ENCODE results near the gene SYMPK.

The SYMPK gene

DNA sequence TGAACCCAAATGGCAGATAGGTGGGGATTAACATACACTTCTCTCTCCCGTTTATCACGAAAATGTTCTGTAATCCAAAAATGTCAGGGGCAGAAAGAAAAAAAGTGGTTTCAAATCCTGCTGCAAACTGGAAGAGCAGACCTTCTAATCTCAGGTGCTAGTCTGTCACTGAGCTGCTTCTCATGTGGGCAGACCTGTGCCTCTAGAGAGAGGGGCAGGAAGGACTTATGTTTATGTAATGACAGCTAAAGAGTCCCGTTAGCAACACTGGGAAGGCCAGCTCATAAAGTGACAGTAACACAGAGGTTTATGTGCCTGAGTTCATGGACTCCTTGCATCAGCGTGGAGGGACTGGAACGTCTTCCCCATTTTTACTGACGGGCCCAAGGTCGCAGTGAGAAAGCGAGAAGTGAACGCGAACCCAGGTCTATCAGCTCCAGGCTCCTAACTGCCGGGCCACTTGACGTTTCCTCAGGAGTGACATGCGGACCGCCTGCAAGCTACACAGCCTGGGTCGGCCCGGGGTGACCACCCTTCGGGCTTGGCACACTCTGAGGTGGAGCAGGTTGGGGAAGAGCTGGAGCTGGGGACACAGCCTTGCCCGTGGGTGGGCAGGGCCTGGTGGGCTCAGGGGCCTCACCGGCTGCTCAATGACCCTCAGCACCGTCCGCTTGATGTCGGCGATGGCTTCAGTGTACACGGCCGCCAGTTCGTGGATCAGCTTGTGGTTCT lies 38.2 kb downstream of the SYMPK start:
- DNase-seq = no peak

DNA sequence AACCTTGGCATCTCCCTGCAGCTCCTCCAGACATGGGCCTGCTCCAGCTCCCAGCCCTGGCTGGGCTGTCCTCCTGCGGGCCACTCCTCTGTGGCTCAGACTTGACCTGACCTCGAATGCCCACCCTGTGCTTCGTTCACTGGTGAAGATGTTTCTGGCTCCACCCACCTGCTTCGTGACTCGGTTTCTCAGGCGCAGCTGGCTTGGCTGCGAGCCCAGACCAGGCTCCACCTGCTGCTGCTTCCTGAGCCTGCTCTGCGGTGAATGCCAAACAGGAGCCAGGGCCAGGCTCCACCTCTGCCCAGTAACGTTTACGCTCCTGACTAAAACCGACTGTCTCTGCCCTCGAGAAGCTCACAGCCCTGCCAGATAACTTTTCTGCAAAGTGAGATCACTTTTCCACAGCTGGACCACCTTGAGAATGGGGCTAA lies 38.9 kb downstream of the SYMPK start:
- DNase-seq = no peak

DNA sequence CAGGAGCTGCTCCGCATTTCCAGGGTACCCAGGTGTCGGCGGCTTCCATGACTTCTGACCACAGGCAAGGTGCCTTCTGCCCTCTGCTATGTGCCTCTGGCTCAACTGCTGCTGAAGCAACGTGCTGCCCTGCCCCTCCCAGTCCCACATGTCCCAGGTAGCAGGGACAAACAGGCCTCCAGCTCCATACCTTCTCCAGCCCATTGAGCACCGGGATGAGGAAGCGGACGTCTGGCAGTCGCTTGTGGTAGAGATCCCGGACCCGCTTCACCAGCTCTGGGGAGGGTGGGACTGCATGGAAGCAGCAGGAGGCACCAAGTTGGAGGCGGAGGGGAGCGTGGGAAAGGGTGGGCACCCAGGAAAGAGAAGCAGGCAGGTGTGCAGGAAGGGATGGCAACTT lies 39.8 kb downstream of the SYMPK start:
- DNase-seq = no peak

DNA sequence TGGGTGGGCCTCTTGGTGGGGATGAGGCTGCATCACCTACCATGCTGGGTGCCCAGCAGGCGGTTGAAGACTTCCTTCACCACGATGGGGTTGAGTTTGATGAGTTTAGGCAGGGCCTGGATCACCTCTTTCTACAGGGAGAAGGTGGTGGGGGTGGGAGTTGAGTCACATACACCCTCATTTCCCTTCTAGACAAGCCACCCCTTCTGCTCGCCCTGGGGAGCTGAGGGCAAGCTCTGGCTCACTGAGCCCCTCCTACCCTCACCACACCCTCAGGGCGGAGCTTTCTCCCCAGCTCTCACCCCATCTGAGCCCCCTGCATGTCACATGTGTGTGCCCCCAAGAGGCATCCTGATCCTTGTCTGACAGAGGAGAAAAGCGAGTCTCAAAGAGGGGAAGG lies 40.2 kb downstream of the SYMPK start:
- no peak for DNase-seq

DNA sequence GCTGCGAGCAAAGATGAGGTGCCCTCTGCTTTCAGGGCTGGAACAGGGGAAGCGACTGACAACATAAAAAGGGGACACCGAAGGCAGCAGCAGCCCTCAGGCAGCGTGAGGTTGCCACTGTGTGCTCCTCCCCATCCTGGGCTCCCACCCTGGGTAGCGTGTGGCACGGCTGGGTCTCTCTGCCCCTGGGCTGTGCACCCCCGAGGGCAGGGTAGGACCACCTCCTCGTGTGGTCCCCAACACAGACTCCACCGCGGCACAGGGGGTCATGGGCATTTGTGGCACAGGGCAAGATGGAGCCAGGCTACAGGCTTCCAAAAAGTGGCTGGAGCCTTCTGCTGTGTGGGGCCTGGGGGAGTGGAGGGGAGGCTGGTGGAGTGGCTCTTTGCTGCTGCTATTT lies 41.4 kb downstream of the SYMPK start:
- no peak for DNase-seq

DNA sequence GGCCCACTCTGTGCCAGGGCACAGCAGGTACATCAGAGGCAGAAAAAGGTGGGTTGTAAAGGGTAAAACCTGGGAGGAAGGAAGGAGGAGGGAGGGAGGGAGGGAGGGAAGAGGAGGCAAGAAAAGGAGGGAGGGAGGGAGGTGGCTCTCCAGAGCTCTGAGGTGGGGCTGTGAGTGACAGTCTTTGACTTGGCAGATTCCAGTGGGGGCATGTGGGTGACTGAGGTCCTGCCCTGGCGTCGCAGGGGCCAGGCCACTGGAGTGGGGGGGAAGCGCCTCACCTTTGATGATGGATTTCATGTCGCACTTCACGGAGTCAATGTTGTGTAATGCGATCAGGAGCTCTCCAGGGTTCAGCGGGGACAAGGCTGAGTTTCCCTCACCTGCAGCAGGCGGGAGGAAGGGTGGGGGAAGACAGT lies 41.8 kb downstream of the SYMPK start:
- DNase-seq = no peak

DNA sequence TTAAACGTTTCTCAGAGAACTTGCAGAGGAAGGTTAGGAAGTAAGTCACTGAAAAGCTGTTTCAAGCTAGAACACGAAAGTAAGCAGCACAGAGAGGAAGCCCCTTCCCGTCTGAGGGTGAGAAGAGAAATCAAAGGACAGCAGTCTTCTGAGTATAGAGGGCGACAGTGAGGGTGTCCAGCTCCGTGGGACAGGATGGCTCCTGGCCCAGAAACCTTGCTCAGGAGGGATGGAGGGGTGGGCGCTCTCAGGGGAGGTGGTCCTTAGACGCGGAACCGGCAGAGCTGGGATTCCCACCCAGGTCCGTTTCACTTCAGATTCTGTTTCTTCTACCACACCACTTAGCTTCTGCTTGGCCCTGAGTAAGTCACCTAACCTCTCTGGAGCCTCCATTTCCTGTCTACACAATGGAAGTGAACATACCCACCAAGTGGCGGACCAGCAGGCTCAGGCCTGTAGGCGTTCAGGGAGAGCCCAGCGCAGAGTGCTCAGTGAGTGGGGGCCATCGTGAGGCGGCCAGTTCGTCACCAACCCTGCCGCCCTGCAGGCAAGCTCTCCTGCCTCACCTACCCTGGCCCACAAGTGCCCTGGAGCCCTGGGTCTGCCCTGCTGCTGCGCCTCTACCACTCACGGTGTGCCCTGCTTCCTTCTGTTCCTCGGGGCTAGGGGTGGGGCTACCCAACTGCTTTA lies 42.4 kb downstream of the SYMPK start:
- no peak for DNase-seq

DNA sequence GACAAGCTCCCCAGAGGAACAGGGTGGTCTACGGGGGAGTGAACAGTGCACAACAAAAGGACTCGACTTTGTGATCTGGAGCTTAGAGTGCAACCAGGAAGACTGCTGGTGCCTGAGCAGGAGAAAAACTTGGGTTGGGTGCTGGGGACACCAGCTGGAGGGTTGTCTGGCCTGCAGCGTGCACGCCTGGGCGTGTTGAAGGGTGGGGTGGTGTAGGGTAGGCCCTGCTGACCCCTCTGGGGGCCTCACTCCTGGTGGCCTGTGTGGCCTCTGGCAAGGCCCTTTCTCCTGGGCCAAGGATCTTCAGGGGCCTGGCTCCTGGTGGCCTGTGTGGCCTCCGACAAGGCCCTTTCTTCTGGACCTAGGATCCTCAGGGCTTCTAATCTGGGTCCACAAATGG lies 43.2 kb downstream of the SYMPK start:
- DNase-seq = no peak

DNA sequence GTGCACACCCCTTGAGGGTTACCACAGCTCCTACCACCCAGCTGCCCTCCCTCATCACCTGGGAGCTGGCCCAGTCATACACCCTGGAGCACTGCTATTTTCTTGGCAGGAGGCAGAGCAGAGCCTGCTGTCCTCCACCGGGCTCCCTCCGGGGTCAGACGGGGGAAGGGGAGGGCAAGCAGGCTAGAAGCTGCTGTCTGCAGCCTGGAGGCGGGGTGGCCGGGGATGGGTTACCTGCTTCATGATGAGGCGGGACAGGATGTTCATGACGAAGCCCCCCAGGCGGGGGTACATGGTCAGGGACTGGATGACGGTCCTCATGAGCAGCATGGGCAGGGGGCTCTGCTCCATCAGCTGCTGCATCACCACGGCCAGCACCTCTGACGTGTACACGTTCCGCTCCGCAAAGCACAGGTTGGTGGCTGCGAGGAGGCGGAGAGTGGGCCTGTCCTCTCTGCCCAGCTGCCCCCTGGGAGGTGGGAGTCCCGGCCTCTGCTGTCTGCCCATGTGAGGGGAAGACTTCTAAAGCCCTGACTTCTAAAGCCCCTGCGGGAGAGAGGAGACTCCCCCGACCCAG lies 45.1 kb downstream of the SYMPK start:
- no peak for DNase-seq

DNA sequence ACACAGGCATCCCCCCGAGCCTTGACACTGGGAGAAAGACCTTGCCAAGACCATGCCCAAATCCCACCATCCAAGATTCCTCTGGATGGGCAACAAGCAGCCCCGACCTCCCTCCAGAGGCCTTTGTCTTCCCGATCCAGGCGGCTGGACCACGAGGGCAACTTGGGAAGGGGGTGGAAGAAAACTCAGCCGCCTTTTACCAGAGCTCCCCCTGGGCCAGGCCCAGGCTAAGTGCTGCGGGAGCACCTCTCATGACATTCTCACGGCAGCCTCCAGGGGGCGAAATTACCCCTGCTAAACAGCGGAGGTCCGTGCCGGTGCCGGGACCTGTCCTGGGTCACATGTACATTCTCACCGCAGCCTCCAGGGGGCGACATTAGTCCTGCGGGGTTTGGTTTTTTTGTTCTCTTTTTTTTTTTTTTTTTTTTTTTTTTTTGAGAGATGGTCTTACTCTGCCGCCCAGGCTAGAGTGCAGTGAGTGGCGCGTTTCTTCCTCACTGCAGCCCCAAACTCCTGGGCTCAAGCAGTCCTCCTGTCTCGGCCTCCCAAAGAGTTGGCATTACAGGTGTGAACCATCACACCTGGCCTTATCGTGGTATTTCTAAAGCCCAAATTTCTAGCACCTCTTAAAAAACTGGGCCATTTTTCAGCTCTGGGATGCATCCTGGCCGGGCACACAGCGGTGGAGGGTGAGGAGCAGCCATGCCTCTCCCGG lies 45.8 kb downstream of the SYMPK start:
- DNase-seq = peak; percentile 95 to 97

DNA sequence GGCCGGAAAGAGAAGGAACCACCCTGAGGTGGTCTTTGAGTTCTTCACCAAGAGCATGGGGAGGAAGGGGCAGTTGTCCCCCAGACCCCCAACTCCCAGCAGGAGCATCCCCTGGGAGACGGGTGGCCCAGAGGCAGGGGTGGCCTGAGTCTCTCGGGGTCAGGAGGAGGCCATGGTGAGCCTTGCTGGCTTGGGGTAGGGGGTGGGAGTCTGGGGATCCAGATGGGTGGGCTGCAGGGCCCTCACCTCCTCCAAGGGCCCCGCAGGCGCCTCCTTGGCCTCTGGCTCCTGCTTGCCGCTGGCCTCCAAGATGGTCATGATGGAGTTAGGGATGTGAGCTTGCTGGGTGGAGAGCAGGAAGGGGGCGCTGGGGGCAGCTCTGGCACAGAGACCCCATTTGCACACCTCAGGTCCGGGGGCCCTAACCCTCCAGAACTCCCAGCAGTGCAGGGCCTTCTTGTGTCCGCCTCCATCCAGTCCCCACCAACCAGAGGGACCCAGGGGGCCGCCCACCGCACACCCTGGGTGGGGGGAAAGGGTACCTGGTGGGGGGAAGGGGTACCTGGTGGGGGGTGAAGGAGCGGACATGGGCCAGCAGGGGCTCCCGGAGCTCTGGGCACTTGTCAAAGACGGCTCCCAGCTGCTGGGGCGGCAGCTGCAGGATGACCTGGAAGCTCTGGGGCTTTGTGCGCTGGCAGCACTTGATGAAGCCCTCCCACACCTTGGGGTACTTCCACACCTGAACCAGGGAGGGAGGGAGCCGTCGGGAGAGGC lies 46.5 kb downstream of the SYMPK start:
- no peak for DNase-seq

DNA sequence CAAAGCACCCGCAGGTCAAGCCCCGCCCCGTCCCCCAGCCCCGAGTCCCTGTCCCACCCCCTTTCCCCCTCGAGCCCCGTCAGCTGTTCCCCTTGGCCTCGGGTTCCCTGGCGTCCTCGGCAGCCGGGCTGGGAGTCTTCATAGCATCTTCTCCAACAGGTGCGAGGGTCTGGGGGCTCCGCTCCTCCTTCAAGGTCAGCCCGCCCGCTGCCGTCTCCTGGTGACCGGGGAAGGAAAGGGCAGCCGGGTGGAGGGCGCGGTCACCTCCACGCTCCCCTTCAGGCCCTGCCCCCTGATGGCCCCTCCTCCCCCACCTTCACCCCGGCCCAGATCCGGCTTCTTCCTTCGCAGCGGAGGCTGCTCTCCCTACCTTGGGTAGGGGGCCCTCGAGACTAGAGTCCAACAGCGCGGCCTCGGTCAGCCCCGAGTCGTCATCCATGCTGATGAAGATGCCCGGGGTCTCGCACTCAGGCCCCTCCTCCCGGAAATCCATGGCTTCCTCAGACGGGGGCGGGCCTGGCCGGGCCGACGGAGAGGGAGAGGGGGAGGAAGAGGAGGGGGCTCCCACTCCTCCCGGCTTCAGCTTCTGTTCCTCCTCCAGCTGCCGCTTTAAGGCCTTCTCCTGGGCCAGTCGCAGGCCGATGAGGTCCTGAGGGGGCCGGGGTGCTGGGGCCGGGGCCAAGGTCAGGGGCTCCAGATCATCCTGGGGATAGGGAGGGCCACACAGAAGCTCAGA lies 47.3 kb downstream of the SYMPK start:
- DNase-seq = peak; percentile 73 to 78

DNA sequence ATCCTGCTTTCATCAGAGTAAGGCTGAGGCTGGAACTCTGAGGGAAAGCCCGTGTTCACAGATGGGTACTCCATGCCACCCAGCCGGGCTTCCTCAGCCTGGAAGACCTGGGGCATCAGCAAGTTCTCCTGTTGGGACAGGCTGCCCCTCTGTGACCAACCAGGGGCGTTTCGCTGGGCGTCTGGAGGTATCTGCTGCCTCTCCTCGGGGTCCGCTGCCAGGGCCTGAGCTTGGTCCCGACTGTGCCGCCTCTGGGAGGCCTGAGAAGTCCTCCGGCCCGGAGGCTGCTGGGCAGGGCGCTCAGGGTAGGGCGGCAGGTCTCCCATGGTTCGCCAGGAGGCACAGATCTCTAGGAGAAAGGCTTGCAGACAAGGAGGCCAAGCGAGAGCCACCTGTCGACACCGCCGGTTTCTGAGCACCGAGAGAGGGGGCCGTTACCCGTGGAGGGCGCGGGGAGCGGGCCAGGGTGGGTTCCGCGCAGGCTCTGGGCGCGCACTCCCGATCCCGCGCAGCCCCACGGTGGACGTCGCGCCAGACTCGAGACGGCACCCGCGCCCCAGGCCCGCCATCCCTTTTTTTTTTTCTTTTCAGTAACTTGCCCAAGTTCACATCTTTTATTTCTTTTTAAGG lies 48.0 kb downstream of the SYMPK start, which contains the start of gene RSPH6A:
TSS of gene RSPH6A (minus strand) at position 458 of the 630 bp plus-strand sequence. CDS start at position 326, 132 bp downstream.
- DNase-seq = peak in 1 of 2 experiments; percentile 43

DNA sequence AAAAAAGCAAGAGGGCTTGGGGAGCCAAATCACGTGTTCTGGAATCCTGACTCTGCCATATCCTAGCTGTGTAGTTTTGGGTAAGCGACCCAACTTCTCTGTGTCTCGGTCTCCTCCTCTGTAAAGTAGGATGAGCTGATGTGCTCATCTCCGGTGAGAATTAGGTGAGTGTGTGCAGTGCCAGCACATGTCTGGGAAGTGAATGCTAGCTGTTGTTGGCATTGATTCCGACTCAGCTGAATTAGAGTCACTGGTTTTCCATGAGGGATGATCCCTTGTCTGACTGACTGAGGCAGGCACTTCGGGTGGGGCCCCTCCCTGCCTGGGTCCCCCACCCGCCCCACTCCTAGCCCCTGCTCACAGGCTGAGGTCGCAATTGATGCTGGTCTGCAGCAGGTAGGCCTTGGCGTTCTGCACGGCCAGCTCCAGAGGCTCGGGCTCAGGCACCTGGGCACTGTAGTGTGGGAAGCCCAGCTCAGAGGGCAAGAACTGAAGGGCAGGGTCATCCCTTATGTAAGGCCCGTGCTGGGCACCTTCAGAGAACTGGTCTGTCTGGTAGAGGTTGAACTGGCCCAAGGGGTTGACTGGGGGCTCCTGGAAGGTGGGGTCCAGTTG lies 48.7 kb downstream of the SYMPK start:
- no peak for DNase-seq

DNA sequence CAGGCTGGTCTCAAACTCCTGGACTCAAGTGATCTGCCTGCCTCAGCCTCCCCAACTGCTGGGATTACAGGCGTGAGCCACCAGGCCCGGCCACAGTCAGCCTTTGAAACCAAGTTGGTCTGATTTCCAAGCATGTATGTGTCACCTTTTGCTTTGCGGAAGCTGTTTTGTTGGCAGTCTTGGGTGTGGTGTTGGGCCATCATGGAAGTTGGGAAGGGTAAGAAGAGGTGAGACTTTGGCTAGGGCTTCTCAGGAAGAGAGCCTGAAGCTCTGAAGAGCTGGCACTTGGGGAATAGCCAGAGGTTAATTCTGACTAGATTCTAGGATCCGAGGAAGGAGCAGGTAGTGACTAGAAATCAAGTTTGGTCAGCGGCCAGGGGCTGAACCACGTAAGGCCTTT lies 50.6 kb downstream of the SYMPK start:
- no peak for DNase-seq

DNA sequence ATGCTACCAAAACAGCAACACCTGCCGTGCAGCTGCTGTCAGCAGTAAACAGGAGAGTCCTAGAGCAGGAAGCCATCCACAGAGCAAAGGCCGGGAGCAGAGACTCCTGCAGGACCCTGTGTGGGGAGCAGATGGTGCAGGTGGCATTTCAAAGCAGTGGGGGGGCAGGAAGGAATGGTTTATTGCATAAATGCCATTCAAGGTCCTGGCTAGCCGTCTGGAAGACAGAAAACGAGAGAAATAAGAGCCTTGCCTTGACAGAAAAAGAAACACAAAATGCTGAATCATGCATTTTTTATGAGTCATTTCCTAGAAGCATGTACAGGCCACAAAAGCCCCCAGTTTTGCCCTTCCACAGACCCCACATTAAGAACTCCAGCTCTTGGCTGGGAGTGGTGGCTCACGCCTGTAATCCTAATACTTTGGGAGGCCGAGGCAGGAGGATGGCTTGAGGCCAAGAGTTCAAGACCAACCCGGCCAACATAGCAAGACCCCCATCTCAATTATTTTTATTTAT lies 53.2 kb downstream of the SYMPK start:
- no peak for DNase-seq

DNA sequence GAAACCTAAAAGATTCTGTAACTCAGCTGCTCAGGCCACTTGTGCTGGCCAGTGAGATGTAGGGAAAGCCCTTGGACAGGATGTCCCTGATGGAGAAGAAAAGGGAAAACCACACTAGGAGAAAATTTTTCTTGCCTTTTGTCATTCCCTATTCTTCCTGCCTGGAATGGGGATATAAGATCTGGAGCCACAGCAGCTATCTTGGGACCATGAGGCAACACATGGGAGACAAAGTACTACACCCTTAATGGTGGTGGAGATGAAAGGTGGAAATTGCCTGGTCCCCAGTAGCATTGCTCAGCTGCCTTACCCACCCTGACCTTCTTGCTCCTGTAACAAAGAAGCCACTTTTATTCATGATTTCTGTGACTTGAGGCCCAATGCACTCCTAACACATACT lies 57.2 kb downstream of the SYMPK start:
- DNase-seq = no peak

DNA sequence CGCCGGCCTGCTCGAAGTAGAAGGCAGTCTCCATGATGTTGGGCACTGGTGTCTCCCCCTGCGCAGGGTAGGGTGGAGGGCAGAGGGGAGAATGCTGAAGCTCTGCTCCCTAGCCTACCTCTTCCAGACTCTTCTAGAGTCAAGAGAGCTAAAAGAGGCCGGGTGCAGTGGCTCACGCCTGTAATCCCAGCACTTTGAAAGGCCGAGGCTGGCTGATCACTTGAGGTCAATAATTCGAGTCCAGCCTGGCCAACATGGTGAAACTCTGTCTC lies 58.1 kb downstream of the SYMPK start:
- DNase-seq = no peak

DNA sequence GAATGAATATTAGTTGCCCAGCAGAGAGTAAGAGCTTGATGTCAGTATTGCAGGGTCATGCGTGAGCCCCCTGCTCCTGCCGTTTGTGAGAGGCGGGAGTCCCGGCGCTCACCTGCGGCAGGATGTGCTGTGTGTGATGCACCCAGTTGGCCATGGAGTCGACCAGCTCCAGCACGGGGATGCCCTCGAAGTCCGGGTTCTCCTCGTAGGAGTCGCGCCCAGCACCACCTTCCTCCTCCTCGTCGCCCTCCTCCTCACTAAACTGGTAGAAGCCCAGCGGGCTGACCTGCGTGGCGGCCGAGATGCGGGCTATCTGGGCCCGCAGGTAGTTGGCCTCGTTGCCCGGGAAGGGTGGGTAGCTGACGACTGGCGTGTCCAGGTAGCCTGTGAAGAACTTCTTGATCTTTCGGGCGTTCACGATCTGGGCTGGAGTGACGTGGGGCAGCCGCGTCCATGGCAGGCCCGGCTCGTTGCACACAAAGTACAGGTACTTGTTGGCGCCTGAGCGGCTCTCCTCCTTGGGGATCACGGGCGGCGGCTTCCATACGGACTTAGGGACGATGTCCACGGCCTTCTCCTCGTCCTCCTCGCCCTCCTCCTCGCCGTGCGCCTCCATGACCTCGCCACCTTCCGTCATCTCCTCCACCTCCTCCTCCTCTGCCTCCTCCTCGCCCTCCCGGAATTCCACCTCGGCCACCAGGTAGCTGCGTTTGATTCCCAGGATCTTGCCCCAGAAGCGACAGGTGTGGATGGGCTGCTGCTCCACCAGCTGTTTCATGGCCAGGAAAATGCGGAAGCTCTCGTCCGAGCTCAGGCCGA lies 58.6 kb downstream of the SYMPK start:
- no peak for DNase-seq

DNA sequence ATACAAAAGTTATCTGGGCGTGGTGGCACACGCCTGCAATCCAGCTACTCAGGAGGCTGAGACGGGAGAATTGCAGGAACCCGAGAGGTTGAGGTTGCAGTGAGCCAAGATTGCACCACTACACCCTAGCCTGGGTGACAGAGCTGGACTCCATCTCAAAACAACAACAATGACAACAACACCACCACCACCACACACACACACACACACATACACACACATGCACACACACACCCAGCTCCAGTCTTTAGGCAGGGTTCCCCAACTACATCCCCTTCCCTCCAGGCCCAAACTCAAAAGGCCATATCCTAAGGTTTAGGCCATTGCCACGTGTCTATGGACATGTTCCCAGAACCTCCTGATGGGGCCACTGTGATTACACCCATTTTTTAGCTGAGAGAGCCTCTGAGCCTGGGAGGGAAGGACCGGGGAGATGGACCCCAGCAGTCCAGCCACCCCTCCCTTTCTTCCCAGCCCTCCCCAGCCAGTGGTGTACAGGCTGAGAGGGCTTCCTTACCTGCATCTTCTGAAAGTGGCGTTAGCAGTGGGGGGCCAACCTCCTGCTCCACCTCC lies 61.3 kb downstream of the SYMPK start:
- DNase-seq = no peak

All from NCI-H1930 (cell line).